DND-41 (cell line): ENCODE results near the gene BASP1.

Source experiments
- ATAC-seq: fragments of 200-7000 bp; cut with Tn5 transposase; 3 replicates; pipeline ENCODE4 v1.9.1; 2021; ENCODE audit warnings: low read depth; ENCODE audit not compliant: insufficient read depth
- DNase-seq: peaks from one replicate; pipeline ENCODE4 v3.0.0-alpha.2; 2020
- H2AFZ ChIP-seq: 2 replicates; pipeline ENCODE4 v1.6.0; 2012; ENCODE audit warnings: low read depth, low read length
- H3K27ac ChIP-seq: 2 replicates; pipeline ENCODE4 v1.5.1; 2012; ENCODE audit warnings: low read length, inconsistent platforms
- H3K27me3 ChIP-seq: fragments of 200-600 bp; sonication (generic); 2 replicates; pipeline ENCODE4 v1.6.0; 2012; ENCODE audit warnings: low read length, mild to moderate bottlenecking, inconsistent platforms; ENCODE audit not compliant: insufficient read depth, poor library complexity
- H3K36me3 ChIP-seq: 2 replicates; pipeline ENCODE4 v1.5.1; 2012; ENCODE audit warnings: low read length, inconsistent platforms; ENCODE audit not compliant: insufficient read depth
- H3K4me1 ChIP-seq: 2 replicates; pipeline ENCODE4 v1.5.1; 2012; ENCODE audit warnings: mild to moderate bottlenecking, low read length; ENCODE audit not compliant: insufficient read depth
- H3K4me2 ChIP-seq: 2 replicates; pipeline ENCODE4 v1.6.0; 2012; ENCODE audit warnings: mild to moderate bottlenecking, moderate library complexity, low read length, inconsistent platforms; ENCODE audit not compliant: insufficient read depth
- H3K4me3 ChIP-seq, 2 experiments: fragments of 200-600 bp in 1 of 2; shearing (Covaris generic) in 1 of 2; 2 replicates each; pipeline ENCODE4 v1.5.1; 2012 to 2016; ENCODE audit warnings: inconsistent platforms in 2 of 2, low read length in 2 of 2, mild to moderate bottlenecking in 2 of 2, low read depth in 1 of 2, moderate library complexity in 1 of 2
- H3K79me2 ChIP-seq: 2 replicates; pipeline ENCODE4 v1.6.0; 2012; ENCODE audit warnings: low read length, inconsistent platforms; ENCODE audit not compliant: insufficient read depth
- H3K9ac ChIP-seq: 2 replicates; pipeline ENCODE4 v1.6.0; 2012; ENCODE audit warnings: low read depth, mild to moderate bottlenecking, inconsistent platforms, low read length, moderate library complexity
- H3K9me3 ChIP-seq: 2 replicates; pipeline ENCODE4 v1.5.1; 2012; ENCODE audit warnings: low read length, moderate library complexity, mild to moderate bottlenecking, inconsistent platforms; ENCODE audit not compliant: insufficient read depth, severe bottlenecking
- H4K20me1 ChIP-seq: 2 replicates; pipeline ENCODE4 v1.6.0; 2012; ENCODE audit warnings: low read length; ENCODE audit not compliant: insufficient read depth
- CTCF ChIP-seq: IDR thresholded peaks from 2 replicates; pipeline ENCODE4 v1.5.1; 2012; ENCODE audit warnings: borderline replicate concordance, low read length, moderate library complexity, mild to moderate bottlenecking; ENCODE audit not compliant: poor library complexity, severe bottlenecking; ENCODE audit errors: extremely low read depth
- EZH2 ChIP-seq: IDR thresholded peaks from 3 replicates; pipeline ENCODE4 v1.6.1; 2012; ENCODE audit warnings: borderline replicate concordance, low read depth, mild to moderate bottlenecking, moderate library complexity, low read length, inconsistent platforms; ENCODE audit not compliant: severe bottlenecking

BASP1 gene

DNA sequence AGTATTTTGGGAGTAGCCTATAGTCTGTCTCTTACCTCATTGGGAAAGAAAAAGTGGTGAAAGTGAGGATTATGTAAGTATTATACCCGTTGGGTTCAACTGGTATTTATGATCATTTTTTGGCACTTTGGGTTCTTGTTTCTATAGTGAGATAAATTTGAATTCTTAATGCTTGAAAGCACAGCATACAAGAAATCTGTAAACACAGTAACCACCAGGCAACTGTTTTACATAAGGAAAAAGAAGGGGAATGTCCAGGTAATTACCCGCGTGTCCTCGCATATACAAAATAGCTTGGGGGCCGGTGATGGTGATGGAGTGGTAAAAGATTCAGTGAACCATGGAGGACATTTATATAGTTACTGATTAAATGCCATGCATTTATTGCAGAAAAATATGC is 60.5 kb downstream of the BASP1 start:
- Histone ChIP-seq H3K79me2 (no peaks in the 10 kb centered on the region), H3K9ac (no peak overlapping the region), H3K9me3 (no peaks in the 10 kb centered on the region), H3K4me3 (no peak overlapping the region), H3K27ac (no peak overlapping the region), H3K36me3 (no peaks in the 10 kb centered on the region), H2AFZ (no peak overlapping the region), H3K4me1 (no peaks in the 10 kb centered on the region), H3K27me3 (no peaks in the 10 kb centered on the region), H4K20me1 (no peaks in the 10 kb centered on the region), H3K4me2 (no peak overlapping the region)
- no peak for TF ChIP-seq EZH2
- no peak for TF ChIP-seq CTCF
- ATAC-seq = no peak
- no peak for DNase-seq

DNA sequence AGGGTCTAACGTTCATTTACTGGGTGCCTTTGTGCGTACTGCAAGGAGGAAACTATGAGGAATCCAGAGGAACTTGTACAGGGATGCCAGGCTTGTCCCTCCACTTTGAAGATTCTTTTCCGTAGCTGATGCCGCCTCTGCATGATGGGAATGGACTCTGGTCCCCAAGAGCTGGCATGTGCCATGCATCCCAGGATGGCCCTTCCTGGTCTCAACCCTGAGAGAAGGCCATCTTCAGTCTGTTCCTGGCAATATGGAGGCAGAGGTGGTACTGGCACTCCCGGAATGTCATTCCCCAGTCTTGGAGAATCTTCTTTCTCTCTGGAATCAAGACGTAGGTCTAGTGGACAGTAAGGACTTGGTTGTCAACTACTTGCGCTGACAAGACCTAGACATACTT is 61.5 kb downstream of the BASP1 start:
- Histone ChIP-seq H4K20me1 (no peaks in the 10 kb centered on the region), H3K4me1 (no peaks in the 10 kb centered on the region), H3K4me3 (no peak overlapping the region), H3K27ac (no peak overlapping the region), H3K4me2 (no peak overlapping the region), H3K27me3 (no peaks in the 10 kb centered on the region), H2AFZ (no peak overlapping the region), H3K9me3 (no peaks in the 10 kb centered on the region), H3K36me3 (no peaks in the 10 kb centered on the region), H3K9ac (no peak overlapping the region), H3K79me2 (no peaks in the 10 kb centered on the region)
- ATAC-seq = no peak
- no peak for DNase-seq
- no peak for TF ChIP-seq CTCF
- TF ChIP-seq EZH2 = no peak

DNA sequence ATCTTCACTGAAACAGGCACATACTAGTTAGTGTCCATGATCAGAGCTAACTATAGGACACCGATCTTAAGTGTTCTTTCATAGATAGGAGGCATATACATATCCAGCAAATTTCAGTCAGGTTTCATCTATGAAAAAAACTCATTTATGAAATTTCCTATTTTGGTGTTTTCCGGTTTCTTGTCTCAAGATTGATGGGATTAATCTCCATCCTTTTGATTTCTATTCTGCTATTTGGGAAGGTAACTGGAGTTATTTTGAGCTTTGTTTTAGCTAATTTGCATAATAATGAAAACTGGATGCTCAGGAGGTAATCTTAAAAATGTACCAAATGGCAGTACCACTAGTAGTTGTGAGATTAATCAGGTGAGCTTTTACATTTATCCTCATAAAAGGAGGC is 62.1 kb downstream of the BASP1 start:
- H3K4me1 ChIP-seq = no peaks in the 10 kb centered on the region
- DNase-seq = no peak
- H3K9ac ChIP-seq = no peak overlapping the region
- H3K4me3 ChIP-seq = no peak overlapping the region
- no peak overlapping the region for H3K4me2 ChIP-seq
- H3K27me3 ChIP-seq = no peaks in the 10 kb centered on the region
- no peak overlapping the region for H2AFZ ChIP-seq
- no peaks in the 10 kb centered on the region for H4K20me1 ChIP-seq
- no peaks in the 10 kb centered on the region for H3K36me3 ChIP-seq
- H3K79me2 ChIP-seq = no peaks in the 10 kb centered on the region
- no peaks in the 10 kb centered on the region for H3K9me3 ChIP-seq
- H3K27ac ChIP-seq = no peak overlapping the region
- no peak for ATAC-seq
- TF ChIP-seq EZH2 = no peak
- TF ChIP-seq CTCF = no peak
